ENCODE measurements around the gene SLC12A1.

SLC12A1 gene

DNA sequence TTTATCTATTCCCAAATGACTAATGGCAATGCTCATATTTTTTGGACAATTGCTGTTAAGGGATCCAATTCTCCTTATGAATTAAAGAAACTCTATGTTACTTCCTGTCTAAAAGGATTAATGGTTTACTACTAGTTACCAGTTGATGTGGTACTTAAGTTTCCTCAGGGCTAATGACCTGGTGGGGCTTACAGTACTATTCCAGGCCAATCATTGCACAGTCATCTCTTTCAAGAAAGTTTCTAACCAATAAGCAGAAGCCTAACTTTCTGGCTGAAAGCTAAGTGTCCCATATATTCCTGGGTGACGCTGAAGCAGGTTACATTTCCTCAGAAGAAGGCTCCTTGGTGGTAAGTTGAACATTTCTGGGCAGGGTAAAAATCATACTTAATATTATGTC lies at the start of gene SLC12A1:
Gene SLC12A1 (plus strand): TSS at position 322 of the 400 bp plus-strand sequence. CDS start 1,418 bp downstream, outside the sequence.
- no peak within 1 kb of the TSS for H3K4me2 ChIP-seq (ENCODE audit: low read length)
- no peaks in the 10 kb centered on the region for H3K27me3 ChIP-seq (ENCODE audit: control insufficient read depth, insufficient read depth, low read length)
- no peaks in the 10 kb centered on the region for H3K4me1 ChIP-seq
- H3K9ac ChIP-seq: no peak within 1 kb of the TSS
- no peaks in the 10 kb centered on the region for H3K36me3 ChIP-seq (ENCODE audit: control insufficient read depth, insufficient read depth, low read length)
- H3K9me3 ChIP-seq (ENCODE audit: control insufficient read depth, low read length): no peaks in the 10 kb centered on the region
- no peak within 1 kb of the TSS for H3K27ac ChIP-seq
- H3K79me2 ChIP-seq: no peaks in the 10 kb centered on the region
- H2AFZ ChIP-seq: no peak within 1 kb of the TSS
- no peak within 1 kb of the TSS for H3K4me3 ChIP-seq (ENCODE audit: low read depth, low read length)
- TF ChIP-seq, protein P1, sequence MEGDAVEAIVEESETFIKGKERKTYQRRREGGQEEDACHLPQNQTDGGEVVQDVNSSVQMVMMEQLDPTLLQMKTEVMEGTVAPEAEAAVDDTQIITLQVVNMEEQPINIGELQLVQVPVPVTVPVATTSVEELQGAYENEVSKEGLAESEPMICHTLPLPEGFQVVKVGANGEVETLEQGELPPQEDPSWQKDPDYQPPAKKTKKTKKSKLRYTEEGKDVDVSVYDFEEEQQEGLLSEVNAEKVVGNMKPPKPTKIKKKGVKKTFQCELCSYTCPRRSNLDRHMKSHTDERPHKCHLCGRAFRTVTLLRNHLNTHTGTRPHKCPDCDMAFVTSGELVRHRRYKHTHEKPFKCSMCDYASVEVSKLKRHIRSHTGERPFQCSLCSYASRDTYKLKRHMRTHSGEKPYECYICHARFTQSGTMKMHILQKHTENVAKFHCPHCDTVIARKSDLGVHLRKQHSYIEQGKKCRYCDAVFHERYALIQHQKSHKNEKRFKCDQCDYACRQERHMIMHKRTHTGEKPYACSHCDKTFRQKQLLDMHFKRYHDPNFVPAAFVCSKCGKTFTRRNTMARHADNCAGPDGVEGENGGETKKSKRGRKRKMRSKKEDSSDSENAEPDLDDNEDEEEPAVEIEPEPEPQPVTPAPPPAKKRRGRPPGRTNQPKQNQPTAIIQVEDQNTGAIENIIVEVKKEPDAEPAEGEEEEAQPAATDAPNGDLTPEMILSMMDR (IDR thresholded peaks at IDR 0.05): no peak

DNA sequence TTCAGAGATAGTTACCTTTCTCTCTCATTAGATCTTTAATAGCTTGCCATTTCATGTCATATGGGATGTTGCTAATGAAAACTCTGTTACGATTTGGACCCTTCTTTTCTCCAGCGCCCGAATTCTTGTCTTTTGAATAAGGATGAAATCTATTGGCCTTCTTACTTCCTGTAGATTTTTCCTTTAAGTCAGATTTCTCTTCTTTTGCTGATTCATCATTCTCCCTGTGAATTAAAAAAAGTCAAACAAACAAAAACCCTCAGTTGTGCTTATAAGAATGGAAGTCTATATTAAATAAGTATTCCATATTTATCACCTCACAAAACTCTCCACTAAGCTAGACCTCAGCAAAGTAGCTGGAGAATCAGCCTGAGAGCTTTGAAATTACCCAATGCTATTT lies 37.5 kb upstream of the SLC12A1 start:
- Histone ChIP-seq H3K4me3 (ENCODE audit: low read depth, low read length) (no peak overlapping the region), H3K79me2 (no peaks in the 10 kb centered on the region)

GRCh38 chr15:48170981-48171380 lies 35.1 kb upstream of the SLC12A1 start:
- Histone ChIP-seq H3K27ac (no peak overlapping the region), H3K4me2 (ENCODE audit: low read length) (no peak overlapping the region), H3K9ac (no peak overlapping the region), H3K36me3 (ENCODE audit: control insufficient read depth, insufficient read depth, low read length) (no peaks in the 10 kb centered on the region), H3K79me2 (no peaks in the 10 kb centered on the region), H3K4me1 (no peaks in the 10 kb centered on the region), H3K9me3 (ENCODE audit: control insufficient read depth, low read length) (no peaks in the 10 kb centered on the region), H3K4me3 (ENCODE audit: low read depth, low read length) (no peak overlapping the region), H3K27me3 (ENCODE audit: control insufficient read depth, insufficient read depth, low read length) (no peaks in the 10 kb centered on the region), H2AFZ (no peak overlapping the region)
- TF ChIP-seq, protein P1 (IDR thresholded peaks at IDR 0.05): no peak

More for the DNA sequence above, 37.5 kb upstream of the SLC12A1 start:
- TF ChIP-seq, protein P1 (IDR thresholded peaks at IDR 0.05): no peak
- Histone ChIP-seq H3K36me3 (ENCODE audit: control insufficient read depth, insufficient read depth, low read length) (no peaks in the 10 kb centered on the region), H3K27me3 (ENCODE audit: control insufficient read depth, insufficient read depth, low read length) (no peaks in the 10 kb centered on the region), H3K9ac (no peak overlapping the region), H3K4me2 (ENCODE audit: low read length) (no peak overlapping the region), H3K27ac (no peak overlapping the region), H3K9me3 (ENCODE audit: control insufficient read depth, low read length) (no peaks in the 10 kb centered on the region), H3K4me1 (no peaks in the 10 kb centered on the region), H2AFZ (no peak overlapping the region)

GRCh38 chr15:48175126-48175525 lies 31.0 kb upstream of the SLC12A1 start:
- H3K36me3 ChIP-seq (ENCODE audit: control insufficient read depth, insufficient read depth, low read length): no peaks in the 10 kb centered on the region
- H3K9ac ChIP-seq: no peak overlapping the region
- TF ChIP-seq, protein P1 (IDR thresholded peaks at IDR 0.05): no peak
- no peak overlapping the region for H3K4me2 ChIP-seq (ENCODE audit: low read length)
- H3K9me3 ChIP-seq (ENCODE audit: control insufficient read depth, low read length): no peaks in the 10 kb centered on the region
- H3K4me1 ChIP-seq: no peaks in the 10 kb centered on the region
- no peaks in the 10 kb centered on the region for H3K27me3 ChIP-seq (ENCODE audit: control insufficient read depth, insufficient read depth, low read length)
- no peak overlapping the region for H2AFZ ChIP-seq
- peaks cover 10% of the 10 kb centered on the region for H3K79me2 ChIP-seq
- H3K27ac ChIP-seq: no peak overlapping the region
- H3K4me3 ChIP-seq (ENCODE audit: low read depth, low read length): no peak overlapping the region

- no peak overlapping the region for H3K4me2 ChIP-seq (ENCODE audit: low read length)
- H3K27me3 ChIP-seq (ENCODE audit: control insufficient read depth, insufficient read depth, low read length): no peaks in the 10 kb centered on the region
- no peak overlapping the region for H2AFZ ChIP-seq
- TF ChIP-seq, protein P1 (IDR thresholded peaks at IDR 0.05): no peak
- H3K9ac ChIP-seq: no peak overlapping the region
- no peaks in the 10 kb centered on the region for H3K9me3 ChIP-seq (ENCODE audit: control insufficient read depth, low read length)
- H3K79me2 ChIP-seq: peaks cover 10% of the 10 kb centered on the region
- H3K4me1 ChIP-seq: no peaks in the 10 kb centered on the region
- H3K4me3 ChIP-seq (ENCODE audit: low read depth, low read length): no peak overlapping the region
- no peak overlapping the region for H3K27ac ChIP-seq
- H3K36me3 ChIP-seq (ENCODE audit: control insufficient read depth, insufficient read depth, low read length): no peaks in the 10 kb centered on the region
Measured at GRCh38 chr15:48176112-48176511, 30.0 kb upstream of the SLC12A1 start.
